Lower lobe of right lung (tissue), 2 donors: ENCODE data around the gene CLMP. TPM values are rescaled to one million over a fixed set of nuclear protein-coding genes. Genes with fewer than 3 reads are reported as not detected.

ENCODE experiments used
- ATAC-seq, 2 donors: fragments of 200-7000 bp; cut with Tn5 transposase; one replicate each; pipeline ENCODE4 v1.9.1; 2020 to 2022; ENCODE audit warnings: mild to moderate bottlenecking in 2 of 2, moderate library complexity in 2 of 2
- DNase-seq: peaks from one replicate; pipeline ENCODE4 v3.0.0-alpha.2; 2020
- H3K27ac ChIP-seq: fragments of 200-600 bp; one replicate; pipeline ENCODE4 v1.8.0; 2022
- H3K27me3 ChIP-seq: fragments of 200-600 bp; one replicate; pipeline ENCODE4 v1.8.0; 2022; ENCODE audit warnings: low read depth
- H3K36me3 ChIP-seq: fragments of 200-600 bp; one replicate; pipeline ENCODE4 v1.8.0; 2022; ENCODE audit warnings: mild to moderate bottlenecking
- H3K4me1 ChIP-seq: fragments of 200-600 bp; one replicate; pipeline ENCODE4 v1.8.0; 2022
- H3K4me3 ChIP-seq: fragments of 200-600 bp; one replicate; pipeline ENCODE4 v1.8.0; 2022; ENCODE audit warnings: mild to moderate bottlenecking
- H3K9me3 ChIP-seq: fragments of 200-600 bp; one replicate; pipeline ENCODE4 v1.8.0; 2022
- intact Hi-C: fragments of 100-400 bp; cut with DNase I; formaldehyde crosslinking; loops from one replicate; pipeline ENCODE4 v1.11.0; 2022
- total RNA-seq: library from RNA; stranded (reverse); fragmentation: NEBNext Ultra II Directional; extraction: Animal tissue kit (Norgen Biotek cat#: 25700); gene quantifications from one replicate; pipeline ENCODE4 v1.2.1, GENCODE V29; 2021
- TF ChIP-seq, protein P1 (sequence below): fragments of 200-600 bp; IDR thresholded peaks from one replicate; pipeline ENCODE4 v1.8.0; 2022; ENCODE audit warnings: antibody characterized with exemption, mild to moderate bottlenecking
- donor health status: DM: no; HTN: yes; CAD: no; lungs with severe emphysema.

The CLMP gene
- total RNA-seq, 1 donor from 2014 or later: 15.1 TPM

DNA sequence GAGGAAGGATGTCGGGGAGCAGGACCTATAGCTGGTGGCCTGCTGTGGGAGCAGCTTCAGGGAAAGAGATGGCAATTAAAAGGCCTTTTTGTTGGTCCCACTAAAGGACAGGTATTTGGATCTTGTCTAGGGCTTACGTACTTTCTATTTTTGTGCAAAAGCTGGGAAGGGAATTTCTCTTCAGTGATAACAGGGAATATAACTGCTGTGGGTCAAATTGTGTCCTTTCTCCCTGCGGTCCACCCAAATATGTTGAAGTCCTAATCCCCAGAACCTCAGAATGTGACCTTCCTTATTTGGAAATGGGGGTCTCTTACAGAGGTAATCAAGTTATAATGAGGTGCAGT lies 147.1 kb downstream of the CLMP start:
- ATAC-seq (no peak), DNase-seq (no peak)
- peaks cover 8% of the 10 kb centered on the region for H3K36me3 ChIP-seq
- no peak overlapping the region for H3K27ac ChIP-seq
- H3K9me3 ChIP-seq: no peaks in the 10 kb centered on the region
- no peaks in the 10 kb centered on the region for H3K4me1 ChIP-seq
- intact Hi-C loops: no loop called here
- H3K4me3 ChIP-seq: no peak overlapping the region
- TF ChIP-seq, protein P1, sequence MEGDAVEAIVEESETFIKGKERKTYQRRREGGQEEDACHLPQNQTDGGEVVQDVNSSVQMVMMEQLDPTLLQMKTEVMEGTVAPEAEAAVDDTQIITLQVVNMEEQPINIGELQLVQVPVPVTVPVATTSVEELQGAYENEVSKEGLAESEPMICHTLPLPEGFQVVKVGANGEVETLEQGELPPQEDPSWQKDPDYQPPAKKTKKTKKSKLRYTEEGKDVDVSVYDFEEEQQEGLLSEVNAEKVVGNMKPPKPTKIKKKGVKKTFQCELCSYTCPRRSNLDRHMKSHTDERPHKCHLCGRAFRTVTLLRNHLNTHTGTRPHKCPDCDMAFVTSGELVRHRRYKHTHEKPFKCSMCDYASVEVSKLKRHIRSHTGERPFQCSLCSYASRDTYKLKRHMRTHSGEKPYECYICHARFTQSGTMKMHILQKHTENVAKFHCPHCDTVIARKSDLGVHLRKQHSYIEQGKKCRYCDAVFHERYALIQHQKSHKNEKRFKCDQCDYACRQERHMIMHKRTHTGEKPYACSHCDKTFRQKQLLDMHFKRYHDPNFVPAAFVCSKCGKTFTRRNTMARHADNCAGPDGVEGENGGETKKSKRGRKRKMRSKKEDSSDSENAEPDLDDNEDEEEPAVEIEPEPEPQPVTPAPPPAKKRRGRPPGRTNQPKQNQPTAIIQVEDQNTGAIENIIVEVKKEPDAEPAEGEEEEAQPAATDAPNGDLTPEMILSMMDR: no peak
- H3K27me3 ChIP-seq: no peaks in the 10 kb centered on the region

DNA sequence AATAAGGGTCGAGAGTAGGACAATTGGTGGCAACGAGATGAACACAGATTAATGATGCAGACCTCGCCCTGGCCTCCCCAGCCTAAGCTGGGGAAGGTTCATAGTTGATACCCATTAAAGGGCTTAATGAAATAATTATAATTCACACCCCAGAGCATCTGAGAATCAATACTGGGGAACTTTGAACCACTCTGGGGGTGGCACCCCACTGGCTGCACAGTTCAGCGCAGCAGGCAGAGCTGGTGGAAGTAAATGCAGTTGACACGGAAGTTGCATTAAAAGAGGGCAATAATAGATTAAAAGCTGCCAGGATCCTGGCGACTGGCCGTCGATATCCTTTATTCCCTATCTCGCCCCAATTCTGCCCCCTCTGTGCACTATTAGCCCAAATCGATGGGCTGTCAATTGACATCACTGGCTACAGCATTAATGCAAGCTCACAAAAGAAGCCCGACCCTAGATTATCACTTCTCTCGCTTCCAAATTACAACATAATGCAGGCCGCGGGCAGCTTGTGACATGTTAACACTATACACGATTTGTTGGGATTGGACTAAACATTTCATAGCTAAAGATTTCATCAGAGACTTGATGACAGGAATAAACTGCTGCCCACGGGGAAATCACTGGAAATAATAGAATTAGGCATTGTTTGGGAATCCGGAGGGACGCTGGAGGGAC lies 147.6 kb downstream of the CLMP start:
- TF ChIP-seq, protein P1: no peak
- H3K36me3 ChIP-seq: peaks cover 3% of the 10 kb centered on the region
- no peaks in the 10 kb centered on the region for H3K27me3 ChIP-seq
- H3K4me1 ChIP-seq: no peaks in the 10 kb centered on the region
- no peak overlapping the region for H3K27ac ChIP-seq
- H3K9me3 ChIP-seq: no peaks in the 10 kb centered on the region
- intact Hi-C loops: no loop called here
- DNase-seq (no peak), ATAC-seq (no peak)
- H3K4me3 ChIP-seq: no peak overlapping the region

DNA sequence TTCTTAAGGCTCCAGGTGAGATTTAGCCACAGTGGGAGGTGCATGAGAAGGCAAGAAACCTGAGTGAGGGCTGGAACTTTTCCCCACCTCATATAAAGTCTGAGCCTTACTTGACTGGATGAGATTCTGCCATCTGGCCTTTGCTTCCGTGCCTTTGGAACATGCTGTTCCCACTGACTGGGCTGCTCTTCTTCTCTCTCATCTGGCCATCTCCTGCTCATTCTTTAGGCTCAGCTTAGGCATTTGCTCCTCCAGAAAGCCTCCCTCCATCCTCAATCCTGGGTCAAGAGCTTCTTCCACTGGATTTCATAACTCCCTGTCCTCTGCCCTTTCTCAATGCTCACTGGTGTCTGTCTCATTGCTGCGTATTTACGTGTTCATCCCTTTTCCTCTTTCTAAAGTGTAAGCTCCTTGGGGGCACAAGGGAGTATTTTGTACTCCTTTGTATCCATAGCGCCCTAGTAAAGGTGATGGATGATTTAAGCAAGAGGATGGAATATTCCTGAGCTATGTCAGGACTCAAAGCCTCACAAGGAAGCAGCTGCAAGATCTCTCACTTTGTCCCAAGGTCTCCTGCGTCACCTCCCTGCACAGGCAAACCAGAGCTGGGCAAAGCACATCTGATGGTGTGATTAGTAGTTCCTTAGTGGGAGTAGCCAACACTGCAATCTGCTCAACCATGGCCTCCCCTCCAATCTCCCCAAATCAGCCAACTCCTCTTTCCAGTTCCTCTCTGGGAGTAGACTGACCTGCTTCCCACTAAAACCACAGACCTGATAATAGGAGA lies 148.4 kb downstream of the CLMP start:
- ATAC-seq (no peak), DNase-seq (no peak)
- Histone ChIP-seq H3K27me3 (no peaks in the 10 kb centered on the region), H3K27ac (no peak overlapping the region), H3K36me3 (no peaks in the 10 kb centered on the region), H3K4me3 (no peak overlapping the region), H3K9me3 (no peaks in the 10 kb centered on the region), H3K4me1 (no peaks in the 10 kb centered on the region)
- intact Hi-C loops: no loop called here
- TF ChIP-seq, protein P1: no peak

DNA sequence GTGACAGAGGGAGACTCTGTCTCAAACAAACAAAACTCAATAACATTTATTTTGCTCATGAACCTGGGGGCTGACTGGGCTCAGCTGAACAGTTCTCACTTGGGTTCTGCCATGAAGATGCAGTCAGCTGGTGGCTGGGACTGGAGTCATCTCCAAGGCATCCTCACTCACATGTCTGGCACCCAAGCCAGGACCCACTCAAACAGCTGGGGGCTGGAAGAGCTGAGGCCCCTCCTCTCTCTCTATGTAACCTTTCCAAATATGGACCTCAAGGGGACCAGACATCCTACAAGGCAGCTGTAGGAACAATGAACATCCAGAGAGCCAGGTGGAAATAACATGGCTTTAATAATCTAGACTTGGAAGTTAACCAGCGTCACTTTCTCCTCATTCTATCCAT lies 149.9 kb downstream of the CLMP start:
- no peaks in the 10 kb centered on the region for H3K36me3 ChIP-seq
- H3K27ac ChIP-seq: no peak overlapping the region
- intact Hi-C loops: no loop called here
- H3K27me3 ChIP-seq: no peaks in the 10 kb centered on the region
- H3K9me3 ChIP-seq: no peaks in the 10 kb centered on the region
- H3K4me3 ChIP-seq: no peak overlapping the region
- ATAC-seq (no peak), DNase-seq (no peak)
- no peaks in the 10 kb centered on the region for H3K4me1 ChIP-seq
- TF ChIP-seq, protein P1: no peak

DNA sequence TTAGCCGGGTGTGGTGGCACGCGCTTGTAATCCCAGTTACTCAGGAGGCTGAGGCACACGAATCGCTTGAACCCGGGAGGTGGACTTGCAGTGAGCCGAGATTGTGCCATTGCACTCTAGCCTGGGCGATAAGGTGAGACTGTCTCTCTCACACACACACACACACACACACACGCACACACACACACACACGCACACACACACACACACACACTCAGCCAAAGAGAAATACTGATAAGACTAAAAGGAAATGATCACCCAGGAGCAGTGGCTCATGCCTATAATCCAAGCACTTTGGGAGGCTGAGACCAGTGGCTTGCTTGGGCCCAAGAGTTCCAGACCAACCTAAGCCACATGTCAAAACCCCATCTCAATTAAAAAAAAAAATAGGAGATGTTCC lies 153.9 kb downstream of the CLMP start:
- H3K27me3 ChIP-seq: no peaks in the 10 kb centered on the region
- TF ChIP-seq, protein P1: no peak
- no peaks in the 10 kb centered on the region for H3K9me3 ChIP-seq
- intact Hi-C loops: no loop called here
- H3K4me3 ChIP-seq: no peak overlapping the region
- DNase-seq (no peak), ATAC-seq (no peak)
- H3K27ac ChIP-seq: no peak overlapping the region
- no peaks in the 10 kb centered on the region for H3K36me3 ChIP-seq
- no peaks in the 10 kb centered on the region for H3K4me1 ChIP-seq
